Caco-2 (cell line): ENCODE data around the gene ARRDC5. TPM values are rescaled to one million over a fixed set of nuclear protein-coding genes. Genes with fewer than 3 reads are reported as not detected.
"Not testable (repeated sequence)": the region's sequence is repeated elsewhere in the genome, so short reads cannot be mapped to it uniquely, and the experiment has no call there.

Experiments used
- BruUV-seq: library from RNA; stranded (reverse); fragments of 400-500 nt; replicated peaks from 2 replicates; lab custom pipeline; 2021; lab: Mats Ljungman, UMichigan
- CTCF ChIA-PET: fragments of 300-600 bp; sonication (Branson Sonifier 250); formaldehyde crosslinking; loops from one replicate; lab custom pipeline; 2022; ENCODE audit warnings: antibody characterized with exemption; lab: Charles Lee
- POLR2A ChIA-PET: fragments of 300-600 bp; sonication (Branson Sonifier 250); formaldehyde crosslinking; loops from one replicate; lab custom pipeline; 2022; ENCODE audit warnings: antibody characterized with exemption; lab: Charles Lee
- DNase-seq, 2 experiments: peaks; one replicate each; pipeline versions ENCODE4 v3.0.0 to v3.0.0-alpha.2; 2020 to 2022
- H3K27me3 ChIP-seq: replicated peaks from 2 replicates; pipeline ENCODE4 v1.6.0; 2011; ENCODE audit warnings: low read length; ENCODE audit not compliant: control insufficient read depth, insufficient read depth
- H3K36me3 ChIP-seq: 2 replicates; pipeline ENCODE4 v1.5.1; 2011; ENCODE audit warnings: low read length; ENCODE audit not compliant: control insufficient read depth, insufficient read depth
- H3K4me1 ChIP-seq: fragments of 250-450 bp; sonication (Bioruptor Pico); 2 replicates; pipeline ENCODE4 v1.5.1; 2020; ENCODE audit warnings: mild to moderate bottlenecking
- H3K4me3 ChIP-seq: 2 replicates; pipeline ENCODE4 v1.5.1; 2011; ENCODE audit warnings: low read depth, mild to moderate bottlenecking, control low read depth, low read length
- H3K9me3 ChIP-seq: fragments of 250-450 bp; sonication (Bioruptor Pico); 2 replicates; pipeline ENCODE4 v1.5.1; 2020; ENCODE audit warnings: mild to moderate bottlenecking, moderate library complexity
- H3K27ac Mint-ChIP-seq: one replicate; pipeline ENCODE4 v1.8.0; 2022; ENCODE audit warnings: mixed read lengths; ENCODE audit not compliant: unreplicated experiment
- H3K27me3 Mint-ChIP-seq: one replicate; pipeline ENCODE4 v1.8.0; 2022; ENCODE audit warnings: mixed read lengths; ENCODE audit not compliant: insufficient read depth, unreplicated experiment
- H3K36me3 Mint-ChIP-seq: one replicate; pipeline ENCODE4 v1.8.0; 2022; ENCODE audit warnings: mild to moderate bottlenecking, mixed read lengths; ENCODE audit not compliant: insufficient read depth, unreplicated experiment
- H3K4me1 Mint-ChIP-seq: one replicate; pipeline ENCODE4 v1.8.0; 2022; ENCODE audit warnings: low read depth, mixed read lengths; ENCODE audit not compliant: unreplicated experiment
- H3K4me3 Mint-ChIP-seq: one replicate; pipeline ENCODE4 v1.8.0; 2022; ENCODE audit warnings: mild to moderate bottlenecking, moderate library complexity, mixed read lengths; ENCODE audit not compliant: unreplicated experiment
- H3K9me3 Mint-ChIP-seq: one replicate; pipeline ENCODE4 v1.8.0; 2022; ENCODE audit warnings: mixed read lengths; ENCODE audit not compliant: unreplicated experiment
- CTCF ChIP-seq, 2 experiments: fragments of 200-600 bp in 1 of 2; IDR thresholded peaks; 1 replicate in 1 of 2; 2 replicates in 1 of 2; pipeline versions ENCODE4 v1.5.1 to v1.8.0; 2011 to 2022; ENCODE audit warnings: antibody characterized with exemption in 1 of 2, control low read depth in 1 of 2, inconsistent platforms in 1 of 2, low read depth in 1 of 2, low read length in 1 of 2, mild to moderate bottlenecking in 1 of 2, moderate library complexity in 1 of 2; ENCODE audit not compliant: insufficient read depth in 1 of 2, severe bottlenecking in 1 of 2, unreplicated experiment in 1 of 2
- intact Hi-C: fragments of 100-400 bp; cut with micrococcal nuclease; formaldehyde crosslinking; loops from one replicate; pipeline ENCODE4 v1.10.0; 2022; ENCODE audit not compliant: unreplicated experiment
- total RNA-seq: library from RNA; stranded (reverse); gene quantifications from 2 replicates; pipeline ENCODE4 v1.2.3, GENCODE V29; 2022

ARRDC5 gene
- total RNA-seq, 1 experiment from 2014 or later = not detected

DNA sequence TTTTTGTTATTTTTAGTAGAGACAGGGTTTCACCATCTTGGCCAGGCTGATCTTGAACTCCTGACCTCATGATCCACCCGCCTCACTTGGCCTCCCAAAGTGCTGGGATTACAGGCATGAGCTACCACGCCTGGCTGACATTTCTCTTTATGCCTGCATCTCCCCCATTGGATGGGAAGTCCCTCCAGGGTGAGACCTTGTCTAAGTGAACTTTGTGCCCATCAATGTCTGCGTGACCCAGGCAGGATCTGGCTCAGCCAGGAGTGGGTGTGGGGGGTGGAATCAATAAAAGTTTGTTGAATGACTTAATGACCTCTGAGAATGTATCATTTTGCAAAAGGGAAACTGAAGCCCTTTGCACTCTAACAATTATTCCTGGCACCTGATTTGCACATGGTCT lies 1.8 kb upstream of the ARRDC5 start:
- Mint-ChIP-seq H3K4me3 (no peak overlapping the region), H3K36me3 (no peaks in the 10 kb centered on the region), H3K4me1 (peaks cover 13% of the 10 kb centered on the region), H3K27ac (no peak overlapping the region), H3K9me3 (no peaks in the 10 kb centered on the region), H3K27me3 (no peaks in the 10 kb centered on the region)
- no peak for TF ChIP-seq CTCF (IDR thresholded peaks at IDR 0.05; ENCODE audit: insufficient read depth in 1 of 2, low read depth in 1 of 2, low read length in 1 of 2, severe bottlenecking in 1 of 2, unreplicated experiment in 1 of 2)
- CTCF ChIA-PET = no interaction called here
- intact Hi-C loops = no loop called here
- no peak for DNase-seq
- no peaks in the 10 kb centered on the region for H3K9me3 ChIP-seq
- H3K36me3 ChIP-seq = no peaks in the 10 kb centered on the region
- no peak overlapping the region for H3K4me3 ChIP-seq
- H3K27me3 ChIP-seq = no peaks in the 10 kb centered on the region
- BruUV-seq = no TSS peak
- POLR2A ChIA-PET = no interaction called here
- peaks cover 16% of the 10 kb centered on the region for H3K4me1 ChIP-seq

GRCh38 chr19:4900879-4901278 lies 1.8 kb downstream of the ARRDC5 start:
- intact Hi-C loops, H3K4me1 ChIP-seq, H3K9me3 Mint-ChIP-seq, H3K36me3 Mint-ChIP-seq, H3K36me3 ChIP-seq, H3K9me3 ChIP-seq, H3K4me3 Mint-ChIP-seq, BruUV-seq, H3K27me3 ChIP-seq, POLR2A ChIA-PET, H3K4me1 Mint-ChIP-seq, H3K4me3 ChIP-seq, H3K27me3 Mint-ChIP-seq, DNase-seq, H3K27ac Mint-ChIP-seq, CTCF ChIA-PET: not testable (repeated sequence)

GRCh38 chr19:4897146-4897545 lies 5.5 kb downstream of the ARRDC5 start:
- no peaks in the 10 kb centered on the region for H3K36me3 ChIP-seq
- DNase-seq = no peak
- H3K27me3 ChIP-seq = no peaks in the 10 kb centered on the region
- no peaks in the 10 kb centered on the region for H3K4me1 ChIP-seq
- no peaks in the 10 kb centered on the region for H3K36me3 Mint-ChIP-seq
- H3K4me1 Mint-ChIP-seq = no peaks in the 10 kb centered on the region
- no peaks in the 10 kb centered on the region for H3K9me3 Mint-ChIP-seq
- TF ChIP-seq CTCF (IDR thresholded peaks at IDR 0.05; ENCODE audit: insufficient read depth in 1 of 2, low read depth in 1 of 2, low read length in 1 of 2, severe bottlenecking in 1 of 2, unreplicated experiment in 1 of 2) = no peak
- ChIA-PET POLR2A (no interaction called here), CTCF (no interaction called here)
- H3K9me3 ChIP-seq = no peaks in the 10 kb centered on the region
- BruUV-seq = no TSS peak
- H3K27me3 Mint-ChIP-seq = no peaks in the 10 kb centered on the region
- no peak overlapping the region for H3K27ac Mint-ChIP-seq
- H3K4me3 Mint-ChIP-seq = no peak overlapping the region
- no peak overlapping the region for H3K4me3 ChIP-seq
- intact Hi-C loops = no loop called here

GRCh38 chr19:4896372-4896771 lies 6.3 kb downstream of the ARRDC5 start:
- no peak overlapping the region for H3K4me3 Mint-ChIP-seq

More at GRCh38 chr19:4896372-4896771, 6.3 kb downstream of the ARRDC5 start:
- Mint-ChIP-seq H3K36me3 (no peaks in the 10 kb centered on the region), H3K27me3 (no peaks in the 10 kb centered on the region), H3K9me3 (no peaks in the 10 kb centered on the region), H3K4me1 (no peaks in the 10 kb centered on the region), H3K27ac (no peak overlapping the region)
- intact Hi-C loops = no loop called here
- ChIA-PET CTCF (interaction anchor here (0.6 kb wide), 1 partner anchor 13 kb away, joined by 5 read pairs; no protein-coding TSS in a partner anchor), POLR2A (no interaction called here)
- DNase-seq = no peak
- no peaks in the 10 kb centered on the region for H3K36me3 ChIP-seq
- no peak overlapping the region for H3K4me3 ChIP-seq
- no peaks in the 10 kb centered on the region for H3K9me3 ChIP-seq
- BruUV-seq = no TSS peak
- no peak for TF ChIP-seq CTCF (IDR thresholded peaks at IDR 0.05; ENCODE audit: insufficient read depth in 1 of 2, low read depth in 1 of 2, low read length in 1 of 2, severe bottlenecking in 1 of 2, unreplicated experiment in 1 of 2)
- H3K4me1 ChIP-seq = no peaks in the 10 kb centered on the region
- H3K27me3 ChIP-seq = no peaks in the 10 kb centered on the region
